ENCODE measurements around the gene NPAS3.

DNA sequence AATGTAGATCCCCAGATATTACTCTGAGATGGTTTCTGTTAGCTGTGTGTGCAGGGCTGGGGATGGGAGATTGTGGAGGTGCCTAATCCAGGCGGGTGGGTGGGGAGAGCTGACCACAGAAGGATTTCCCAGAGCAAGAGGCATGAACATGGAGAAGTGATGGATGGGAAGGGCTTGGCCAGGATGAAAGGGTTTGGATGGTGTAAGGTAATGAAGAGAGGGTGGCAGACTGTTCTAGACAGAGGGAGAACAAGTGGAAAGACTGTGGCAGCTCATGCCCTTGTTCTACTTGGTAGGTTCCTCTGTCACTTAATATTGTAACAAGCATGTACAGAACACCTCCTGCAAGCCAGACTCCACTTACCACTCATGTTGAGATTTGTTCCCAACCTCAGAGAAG lies 187.8 kb downstream of the NPAS3 start:
- TF ChIP-seq CTCF (IDR thresholded peaks at IDR 0.05) = no peak
- TF ChIP-seq ZFX (IDR thresholded peaks at IDR 0.05; ENCODE audit: borderline replicate concordance) = no peak

All from 22Rv1 (cell line).